IMR-90 (cell line): ENCODE results near the gene MEGF11. TPM values are rescaled to one million over a fixed set of nuclear protein-coding genes. Genes with fewer than 3 reads are reported as not detected.

Source experiments
- ATAC-seq: fragments of 200-7000 bp; cut with Tn5 transposase; 2 replicates; pipeline ENCODE4 v1.9.1; 2020; ENCODE audit warnings: low read depth, mild to moderate bottlenecking, moderate library complexity
- BruUV-seq: library from RNA; stranded (reverse); fragments of 400-500 nt; replicated peaks from 2 replicates; lab custom pipeline; 2021; lab: Mats Ljungman, UMichigan
- CTCF ChIA-PET: fragments of 300-600 bp; formaldehyde crosslinking; extraction: SDS; loops from one replicate; lab custom pipeline; 2021; ENCODE audit warnings: antibody characterized with exemption; lab: Yijun Ruan, JAX
- POLR2A ChIA-PET: fragments of 300-600 bp; sonication (Branson Sonifier 250); formaldehyde crosslinking; loops from one replicate; lab custom pipeline; 2022; ENCODE audit warnings: antibody characterized with exemption; ENCODE audit not compliant: unreplicated experiment; lab: Charles Lee
- DNase-seq: peaks from one replicate; pipeline ENCODE4 v3.0.0; 2013
- H2AFZ ChIP-seq: replicated peaks from 2 replicates; pipeline ENCODE3; 2013; ENCODE audit warnings: low read length, mild to moderate bottlenecking; ENCODE audit not compliant: poor library complexity
- H2AK5ac ChIP-seq: 2 replicates; pipeline ENCODE4 v1.6.1; 2013; ENCODE audit warnings: low read depth, low read length, inconsistent platforms
- H2AK9ac ChIP-seq: replicated peaks from 2 replicates; pipeline ENCODE3; 2013; ENCODE audit warnings: mild to moderate bottlenecking, low read depth, low read length, moderate library complexity; ENCODE audit not compliant: poor library complexity
- H2BK120ac ChIP-seq: 2 replicates; pipeline ENCODE4 v1.6.1; 2013; ENCODE audit warnings: low read depth, low read length, inconsistent platforms
- H2BK15ac ChIP-seq: 3 replicates; pipeline ENCODE4 v1.6.1; 2013; ENCODE audit warnings: low read depth, low read length, inconsistent platforms
- H2BK20ac ChIP-seq: 2 replicates; pipeline ENCODE4 v1.6.1; 2013; ENCODE audit warnings: low read depth, mild to moderate bottlenecking, inconsistent platforms, low read length, moderate library complexity
- H2BK5ac ChIP-seq: 2 replicates; pipeline ENCODE4 v1.6.1; 2013; ENCODE audit warnings: mild to moderate bottlenecking, low read depth, low read length, inconsistent platforms; ENCODE audit not compliant: poor library complexity, severe bottlenecking
- H3K14ac ChIP-seq: replicated peaks from 2 replicates; pipeline ENCODE4 v1.6.1; 2013; ENCODE audit warnings: low read depth, low read length, inconsistent platforms
- H3K18ac ChIP-seq: 2 replicates; pipeline ENCODE4 v1.6.1; 2013; ENCODE audit warnings: low read depth, low read length, control low read depth
- H3K23ac ChIP-seq: 2 replicates; pipeline ENCODE4 v1.6.1; 2013; ENCODE audit warnings: low read depth, low read length, inconsistent platforms
- H3K27ac ChIP-seq: 2 replicates; pipeline ENCODE4 v1.5.1; 2013; ENCODE audit warnings: mild to moderate bottlenecking, control low read depth, low read length; ENCODE audit not compliant: insufficient read depth
- H3K27me3 ChIP-seq: 2 replicates; pipeline ENCODE4 v1.6.1; 2013; ENCODE audit warnings: low read length; ENCODE audit not compliant: control insufficient read depth, insufficient read depth
- H3K36me3 ChIP-seq: 2 replicates; pipeline ENCODE4 v1.6.1; 2013; ENCODE audit warnings: low read length, mixed read lengths; ENCODE audit not compliant: control insufficient read depth, insufficient read depth
- H3K4ac ChIP-seq: 2 replicates; pipeline ENCODE4 v1.6.1; 2013; ENCODE audit warnings: low read depth, low read length, inconsistent platforms
- H3K4me1 ChIP-seq: 2 replicates; pipeline ENCODE4 v1.6.1; 2013; ENCODE audit warnings: low read length, mixed read lengths; ENCODE audit not compliant: control insufficient read depth, insufficient read depth
- H3K4me2 ChIP-seq: 2 replicates; pipeline ENCODE4 v1.6.1; 2013; ENCODE audit warnings: low read depth, mild to moderate bottlenecking, control low read depth, low read length, moderate library complexity
- H3K4me3 ChIP-seq: 2 replicates; pipeline ENCODE4 v1.5.1; 2013; ENCODE audit warnings: low read depth, mild to moderate bottlenecking, control low read depth, low read length, moderate library complexity; ENCODE audit not compliant: insufficient read depth
- H3K56ac ChIP-seq: 2 replicates; pipeline ENCODE4 v1.6.1; 2013; ENCODE audit warnings: low read length, inconsistent platforms; ENCODE audit not compliant: insufficient read depth; ENCODE audit errors: extremely low read depth
- H3K79me1 ChIP-seq, 2 experiments: 2 replicates each; pipeline ENCODE4 v1.6.1; 2013; ENCODE audit warnings: low read length in 2 of 2, inconsistent platforms in 1 of 2, low read depth in 1 of 2
- H3K9ac ChIP-seq: 2 replicates; pipeline ENCODE4 v1.6.1; 2013; ENCODE audit warnings: low read depth, low read length, control low read depth
- H3K9me1 ChIP-seq: 2 replicates; pipeline ENCODE4 v1.6.1; 2013; ENCODE audit warnings: low read length, inconsistent platforms; ENCODE audit not compliant: insufficient read depth
- H3K9me3 ChIP-seq: 2 replicates; pipeline ENCODE4 v1.6.1; 2013; ENCODE audit warnings: low read length; ENCODE audit not compliant: control insufficient read depth, insufficient read depth
- H4K20me1 ChIP-seq: 2 replicates; pipeline ENCODE4 v1.6.1; 2013; ENCODE audit warnings: low read length, inconsistent platforms; ENCODE audit not compliant: insufficient read depth
- H4K5ac ChIP-seq: 2 replicates; pipeline ENCODE4 v1.6.1; 2013; ENCODE audit warnings: mild to moderate bottlenecking, low read depth, low read length, control low read depth
- H4K8ac ChIP-seq, 2 experiments: 2 replicates each; pipeline ENCODE4 v1.6.1; 2013; ENCODE audit warnings: low read depth in 2 of 2, low read length in 2 of 2, control low read depth in 1 of 2, inconsistent platforms in 1 of 2
- H4K91ac ChIP-seq: 2 replicates; pipeline ENCODE4 v1.6.1; 2013; ENCODE audit warnings: low read depth, low read length, inconsistent platforms; ENCODE audit not compliant: insufficient read depth
- FOS ChIP-seq: fragments of 150-350 bp; IDR thresholded peaks from 2 replicates; pipeline ENCODE4 v1.6.1; 2016; ENCODE audit warnings: low read depth, low read length
- MAZ ChIP-seq: IDR thresholded peaks from 2 replicates; pipeline ENCODE4 v1.6.1; 2012; ENCODE audit warnings: low read depth, mild to moderate bottlenecking, low read length, improper control_type of control experiment, moderate library complexity, borderline replicate concordance
- MXI1 ChIP-seq: IDR thresholded peaks from 2 replicates; pipeline ENCODE4 v1.6.1; 2012; ENCODE audit warnings: low read depth, mild to moderate bottlenecking, low read length, moderate library complexity, borderline replicate concordance
- RAD21 ChIP-seq: IDR thresholded peaks from 2 replicates; pipeline ENCODE4 v1.6.1; 2012; ENCODE audit warnings: low read length, improper control_type of control experiment
- WGBS, 2 experiments: methylation state at CpG; one replicate each; pipeline versions ENCODE4 v1.1.5 to v1.1.7; 2013; ENCODE audit warnings: missing lambda C conversion rate in 2 of 2; ENCODE audit not compliant: insufficient read length in 1 of 2; ENCODE audit errors: extremely low coverage in 2 of 2; 5-methylcytosine and 5-hydroxymethylcytosine counted together
- dilution Hi-C: fragments of 300-500 bp; cut with HindIII; formaldehyde crosslinking; loops from one replicate; pipeline ENCODE4 v1.14.3; 2018; ENCODE audit warnings: low sequenced_read_pairs; ENCODE audit not compliant: unreplicated experiment
- in situ Hi-C: fragments of 300-500 bp; cut with MboI; formaldehyde crosslinking; loops from 3 replicates; pipeline ENCODE4 v1.14.3; 2019; ENCODE audit warnings: low sequenced_read_pairs, inconsistent platforms, mixed read lengths
- intact Hi-C: fragments of 100-400 bp; cut with micrococcal nuclease; formaldehyde crosslinking; loops from 2 replicates; pipeline ENCODE4 v1.10.0; 2022
- polyA plus RNA-seq, 3 experiments: library from polyadenylated mRNA; depleted of rRNA; stranded (reverse); fragments of >200 nt; gene quantifications; 2 replicates each; pipeline ENCODE4 v1.2.3, GENCODE V29; 2012; ENCODE audit warnings: low replicate concordance in 1 of 3
- total RNA-seq: library from RNA; depleted of rRNA; stranded (reverse); fragments of >200 nt; gene quantifications from 2 replicates; pipeline ENCODE4 v1.2.3, GENCODE V29; 2012
- TF ChIP-seq, protein P1 (sequence below): fragments of 150-350 bp; IDR thresholded peaks from 2 replicates; pipeline ENCODE4 v1.6.1; 2016; ENCODE audit warnings: low read depth, mild to moderate bottlenecking, low read length, moderate library complexity, borderline replicate concordance

Gene MEGF11
- total and polyA plus RNA-seq, 2 of the 4 experiments (the other 2 are of a cell fraction) = not detected

DNA sequence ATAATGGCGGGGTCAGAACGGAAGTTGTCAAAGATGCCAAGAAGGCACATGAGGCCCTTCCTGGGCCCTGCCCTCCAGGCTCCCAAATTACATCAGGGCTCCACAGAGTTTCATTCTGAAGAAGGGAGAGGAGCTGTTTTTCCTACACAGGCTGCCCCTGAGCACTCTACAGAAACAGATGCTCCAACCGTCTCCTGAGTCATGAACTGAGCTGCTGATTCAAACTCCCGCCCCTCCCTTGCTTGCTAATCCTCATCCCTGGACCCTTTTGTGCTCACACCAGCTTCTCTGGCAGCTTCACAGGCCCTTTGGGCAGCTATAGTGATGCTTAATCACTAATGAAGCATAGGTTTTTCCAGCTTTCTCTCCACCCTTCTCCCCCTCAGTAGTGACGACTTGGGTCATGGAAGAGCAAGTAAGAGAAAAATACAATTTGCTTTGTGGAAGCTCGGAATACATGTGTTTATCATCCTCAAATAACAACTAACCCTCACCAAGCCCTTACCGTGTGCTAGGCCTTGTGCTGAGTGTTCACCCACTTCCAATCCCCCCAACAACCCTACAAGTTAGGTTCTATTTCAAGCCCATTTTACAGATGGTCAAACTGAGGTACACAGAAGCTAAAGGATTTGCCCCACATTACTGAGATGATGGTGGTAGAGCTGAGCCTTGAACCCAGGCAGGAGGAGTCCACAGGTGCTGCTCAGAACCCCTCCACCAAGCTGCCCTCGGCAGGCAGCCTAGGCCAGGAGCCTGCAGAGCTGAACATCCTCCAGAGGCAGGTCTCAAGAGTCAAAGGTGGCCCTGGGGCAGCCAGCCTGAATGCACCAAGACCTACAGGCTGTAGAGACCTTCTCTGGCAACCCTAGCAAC is 21.9 kb downstream of the MEGF11 start:
- Histone ChIP-seq H2BK120ac (no peak overlapping the region), H2BK20ac (no peak overlapping the region), H3K36me3 (no peaks in the 10 kb centered on the region), H3K79me1 (no peaks in the 10 kb centered on the region), H2AFZ (no peak overlapping the region), H2AK9ac (no peak overlapping the region), H3K18ac (no peak overlapping the region), H3K9me3 (no peaks in the 10 kb centered on the region), H3K27ac (no peak overlapping the region), H3K56ac (no peak overlapping the region), H2BK5ac (no peak overlapping the region), H3K4me3 (no peak overlapping the region), H2BK15ac (no peak overlapping the region), H3K9ac (no peak overlapping the region), H3K4me1 (no peaks in the 10 kb centered on the region), H3K4ac (no peak overlapping the region), H2AK5ac (no peak overlapping the region), H3K9me1 (no peaks in the 10 kb centered on the region), H4K20me1 (no peaks in the 10 kb centered on the region), H3K27me3 (peaks cover 44% of the 10 kb centered on the region), H4K8ac (no peak overlapping the region), H3K14ac (no peak overlapping the region), H3K23ac (no peak overlapping the region), H4K91ac (no peak overlapping the region), H4K5ac (no peak overlapping the region), H3K4me2 (no peak overlapping the region)
- TF ChIP-seq FOS = no peak
- no peak for TF ChIP-seq MXI1
- TF ChIP-seq, protein P1, sequence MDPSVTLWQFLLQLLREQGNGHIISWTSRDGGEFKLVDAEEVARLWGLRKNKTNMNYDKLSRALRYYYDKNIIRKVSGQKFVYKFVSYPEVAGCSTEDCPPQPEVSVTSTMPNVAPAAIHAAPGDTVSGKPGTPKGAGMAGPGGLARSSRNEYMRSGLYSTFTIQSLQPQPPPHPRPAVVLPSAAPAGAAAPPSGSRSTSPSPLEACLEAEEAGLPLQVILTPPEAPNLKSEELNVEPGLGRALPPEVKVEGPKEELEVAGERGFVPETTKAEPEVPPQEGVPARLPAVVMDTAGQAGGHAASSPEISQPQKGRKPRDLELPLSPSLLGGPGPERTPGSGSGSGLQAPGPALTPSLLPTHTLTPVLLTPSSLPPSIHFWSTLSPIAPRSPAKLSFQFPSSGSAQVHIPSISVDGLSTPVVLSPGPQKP = no peak
- TF ChIP-seq MAZ = no peak
- TF ChIP-seq RAD21 = no peak
- no TSS peak for BruUV-seq
- intact Hi-C loops (no loop called here), in situ Hi-C loops (no loop called here), dilution Hi-C loops (no loop called here)
- ATAC-seq (no peak), DNase-seq (no peak)
- POLR2A ChIA-PET = no interaction called here
- WGBS, 2 experiments = no CpG with 5 or more reads among the region's 8 CpGs
- CTCF ChIA-PET = no interaction called here
